Urinary bladder (tissue), 4 donors: ENCODE data around the gene RGS17. TPM values are rescaled to one million over a fixed set of nuclear protein-coding genes. Genes with fewer than 3 reads are reported as not detected.

Source experiments
- DNase-seq: peaks from one replicate; pipeline ENCODE4 v3.0.0-alpha.2; 2015; ENCODE audit errors: extremely low spot score
- H3K27ac ChIP-seq: one replicate; pipeline ENCODE4 v1.5.1; 2013; ENCODE audit warnings: low read depth, mild to moderate bottlenecking, moderate library complexity
- H3K36me3 ChIP-seq: one replicate; pipeline ENCODE4 v1.6.1; 2013; ENCODE audit warnings: mild to moderate bottlenecking, moderate library complexity; ENCODE audit not compliant: insufficient read depth
- H3K4me1 ChIP-seq: one replicate; pipeline ENCODE4 v1.6.1; 2013; ENCODE audit warnings: mild to moderate bottlenecking, moderate library complexity; ENCODE audit not compliant: insufficient read depth
- H3K4me3 ChIP-seq: one replicate; pipeline ENCODE4 v1.5.1; 2013; ENCODE audit warnings: low read depth, low read length
- WGBS: extraction: QIAGEN DNeasy Blood & Tissue Kit; methylation state at CpG from one replicate; pipeline ENCODE4 v1.1.7; 2013; 5-methylcytosine and 5-hydroxymethylcytosine counted together
- polyA plus RNA-seq: library from polyadenylated mRNA; stranded (reverse); fragments of 200-250 nt; gene quantifications from one replicate; pipeline ENCODE4 v1.2.3, GENCODE V29; 2013
- total RNA-seq: library from RNA; depleted of rRNA; stranded (reverse); fragments of >200 nt; gene quantifications from one replicate; pipeline ENCODE4 v1.2.3, GENCODE V29; 2014
- donor health status: healthy with polysubstance abuse.
- donor health status: healthy.

RGS17 gene
- total and polyA plus RNA-seq, 2 donors, result 0.68 to 6.6 TPM

GRCh38 chr6:153086225-153086990 is 44.7 kb downstream of the RGS17 start:
- DNase-seq, result no peak
- Histone ChIP-seq H3K4me3 (no peak overlapping the region), H3K4me1 (no peaks in the 10 kb centered on the region), H3K27ac (no peak overlapping the region), H3K36me3 (no peaks in the 10 kb centered on the region)
- 85% methylated on average over 5 of the region's 5 CpGs for WGBS

GRCh38 chr6:153085239-153085638 is 45.8 kb downstream of the RGS17 start:
- H3K36me3 ChIP-seq, result no peaks in the 10 kb centered on the region
- no peak overlapping the region for H3K27ac ChIP-seq
- H3K4me3 ChIP-seq, result no peak overlapping the region
- H3K4me1 ChIP-seq, result no peaks in the 10 kb centered on the region
- DNase-seq, result no peak
- WGBS, result 36% methylated on average over 5 of the region's 5 CpGs

DNA sequence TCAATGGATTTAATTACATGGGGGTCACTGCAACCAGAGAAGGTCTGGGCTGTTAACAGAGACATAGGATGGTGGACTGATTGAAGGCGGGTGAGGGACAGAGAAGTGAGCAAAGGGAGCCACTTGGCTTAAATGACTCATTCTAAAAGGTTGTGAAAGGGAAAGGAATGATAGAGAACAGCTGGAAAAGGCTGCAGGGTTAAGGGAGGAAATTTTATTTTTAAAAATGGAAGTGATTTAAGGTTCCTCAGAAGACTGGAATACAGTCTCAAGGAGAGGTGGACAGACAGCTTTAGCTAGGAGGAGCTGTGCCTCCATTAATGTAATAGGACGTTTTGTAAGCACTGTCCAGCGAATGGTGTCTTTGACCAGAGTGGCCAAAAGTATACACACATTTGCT is 46.7 kb downstream of the RGS17 start:
- WGBS, result 76% methylated on average over 3 of the region's 3 CpGs
- Histone ChIP-seq H3K36me3 (no peaks in the 10 kb centered on the region), H3K27ac (no peak overlapping the region), H3K4me1 (no peaks in the 10 kb centered on the region), H3K4me3 (no peak overlapping the region)
- DNase-seq, result no peak

DNA sequence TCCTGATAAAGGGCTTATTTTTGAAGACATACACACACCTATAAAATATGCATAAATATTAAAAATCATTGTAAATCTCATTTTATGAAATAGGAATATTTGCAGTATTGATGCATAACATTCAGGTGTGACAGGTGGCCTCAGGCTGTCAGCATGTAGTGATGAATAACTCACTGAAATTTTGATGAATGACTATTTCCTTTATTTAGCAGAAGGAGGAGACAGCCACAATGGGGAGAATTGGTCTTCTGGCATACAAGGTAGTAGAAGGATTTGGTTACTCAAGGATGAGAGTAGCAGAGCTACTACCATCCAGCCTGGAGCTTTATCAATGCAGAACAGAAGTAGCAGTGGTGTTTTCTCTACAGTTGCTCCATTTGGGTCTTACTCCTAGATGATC is 47.2 kb downstream of the RGS17 start:
- no peaks in the 10 kb centered on the region for H3K4me1 ChIP-seq
- no peak for DNase-seq
- no peak overlapping the region for H3K4me3 ChIP-seq
- no peak overlapping the region for H3K27ac ChIP-seq
- no peaks in the 10 kb centered on the region for H3K36me3 ChIP-seq

DNA sequence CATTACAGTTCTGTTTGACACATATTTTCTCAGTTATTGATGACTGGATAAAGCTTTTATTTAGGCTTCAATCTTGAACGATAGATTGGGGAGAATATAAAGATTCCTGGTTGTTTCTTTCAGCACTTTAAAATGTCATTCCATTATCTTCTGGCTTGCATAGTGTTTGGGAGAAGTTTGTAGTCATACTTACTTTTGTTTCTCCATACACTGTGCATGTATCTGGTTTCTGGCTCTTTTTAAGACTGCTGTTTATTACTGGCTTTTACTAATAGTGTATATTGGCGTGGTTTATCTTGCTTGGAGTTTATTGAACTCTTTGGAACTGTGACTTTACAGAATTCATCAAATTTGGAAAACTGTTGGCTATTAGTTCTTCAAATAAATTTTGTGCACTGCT is 49.2 kb downstream of the RGS17 start:
- Histone ChIP-seq H3K27ac (no peak overlapping the region), H3K4me1 (no peaks in the 10 kb centered on the region), H3K36me3 (no peaks in the 10 kb centered on the region), H3K4me3 (no peak overlapping the region)
- DNase-seq, result no peak
- 86% methylated on average over 2 of the region's 2 CpGs for WGBS

DNA sequence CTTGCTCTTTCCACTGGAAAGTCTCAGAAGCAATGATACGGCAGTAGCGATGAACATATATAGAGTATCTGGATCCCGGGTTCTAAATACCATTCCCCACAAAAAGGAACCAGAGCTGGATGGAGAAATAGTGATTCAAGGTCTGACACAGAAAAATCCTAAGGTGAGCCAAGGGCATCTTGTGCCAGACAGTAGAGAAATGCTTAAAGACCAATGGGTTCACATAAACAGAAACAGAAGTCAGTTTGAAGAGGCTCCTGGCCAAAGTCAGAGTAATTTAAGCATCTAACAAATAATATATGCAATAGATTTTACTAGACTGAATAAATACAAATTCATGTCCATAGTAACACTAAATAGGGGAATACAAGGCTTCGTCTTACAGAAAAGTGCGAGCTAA is 54.7 kb downstream of the RGS17 start:
- DNase-seq, result no peak
- 85% methylated on average over 5 of the region's 5 CpGs for WGBS
- Histone ChIP-seq H3K4me1 (no peaks in the 10 kb centered on the region), H3K4me3 (no peak overlapping the region), H3K36me3 (no peaks in the 10 kb centered on the region), H3K27ac (no peak overlapping the region)

GRCh38 chr6:153074761-153075160 is 56.3 kb downstream of the RGS17 start:
- Histone ChIP-seq H3K4me1 (no peaks in the 10 kb centered on the region), H3K4me3 (no peak overlapping the region), H3K27ac (no peak overlapping the region), H3K36me3 (no peaks in the 10 kb centered on the region)
- WGBS, result 32% methylated on average over 3 of the region's 3 CpGs
- no peak for DNase-seq

DNA sequence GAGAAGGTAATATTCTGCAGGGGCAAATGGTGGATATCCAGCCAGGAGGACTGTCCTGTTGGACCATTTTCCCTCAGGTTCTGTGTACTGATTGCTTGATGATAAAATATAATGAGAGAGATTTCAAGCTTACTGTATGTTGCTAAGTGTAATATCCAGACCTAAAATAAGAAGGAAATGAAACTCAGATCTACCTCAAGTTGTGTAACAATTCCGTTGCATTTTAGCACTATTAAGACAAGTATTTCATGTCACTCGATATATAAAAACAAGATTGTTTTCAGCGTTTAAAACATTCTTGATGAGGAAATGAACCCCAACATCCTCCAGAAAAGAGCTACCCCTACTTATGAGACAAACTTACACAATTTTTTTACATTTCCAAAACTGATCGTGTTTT is 57.2 kb downstream of the RGS17 start:
- no peak for DNase-seq
- H3K36me3 ChIP-seq, result no peaks in the 10 kb centered on the region
- H3K4me3 ChIP-seq, result no peak overlapping the region
- H3K27ac ChIP-seq, result no peak overlapping the region
- H3K4me1 ChIP-seq, result no peaks in the 10 kb centered on the region
- WGBS, result 65% methylated on average over 4 of the region's 4 CpGs

DNA sequence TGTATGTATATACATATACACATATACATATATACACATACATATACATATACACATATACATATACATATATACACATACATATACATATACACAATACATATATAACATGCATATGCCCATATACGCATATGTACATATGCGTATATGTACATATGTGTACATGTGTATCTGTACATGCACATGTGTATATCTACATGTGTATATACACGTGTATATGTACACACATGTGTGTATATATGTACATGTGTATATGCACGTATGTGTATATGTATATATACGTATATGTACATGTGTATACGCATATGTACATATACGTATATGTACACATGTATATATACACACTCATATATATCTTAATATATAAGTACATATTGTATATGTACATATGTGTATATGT is 60.3 kb downstream of the RGS17 start:
- Histone ChIP-seq H3K27ac (no peak overlapping the region), H3K4me1 (no peaks in the 10 kb centered on the region), H3K36me3 (no peaks in the 10 kb centered on the region), H3K4me3 (no peak overlapping the region)
- no peak for DNase-seq
- WGBS, result 90% methylated on average over 7 of the region's 7 CpGs

DNA sequence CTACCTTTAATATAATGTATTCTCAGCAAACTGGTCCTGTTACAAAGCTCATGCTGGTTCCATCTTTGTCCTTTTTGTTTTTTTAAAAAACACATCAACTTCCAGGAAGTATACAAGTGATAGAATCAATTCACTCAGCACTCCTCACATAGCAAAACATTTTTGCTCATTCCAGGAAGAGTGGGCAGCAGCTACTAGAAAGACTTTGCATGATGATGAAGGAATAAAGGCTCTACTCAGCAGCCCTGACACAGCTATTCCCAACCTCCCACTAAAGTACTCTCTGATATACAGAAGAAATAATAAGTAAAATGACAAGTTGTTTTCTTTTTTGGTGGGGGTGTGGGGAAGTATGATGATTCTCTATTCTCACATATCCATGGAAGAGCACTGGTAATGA is 61.2 kb downstream of the RGS17 start:
- Histone ChIP-seq H3K36me3 (no peaks in the 10 kb centered on the region), H3K27ac (no peak overlapping the region), H3K4me1 (no peaks in the 10 kb centered on the region), H3K4me3 (no peak overlapping the region)
- no peak for DNase-seq

DNA sequence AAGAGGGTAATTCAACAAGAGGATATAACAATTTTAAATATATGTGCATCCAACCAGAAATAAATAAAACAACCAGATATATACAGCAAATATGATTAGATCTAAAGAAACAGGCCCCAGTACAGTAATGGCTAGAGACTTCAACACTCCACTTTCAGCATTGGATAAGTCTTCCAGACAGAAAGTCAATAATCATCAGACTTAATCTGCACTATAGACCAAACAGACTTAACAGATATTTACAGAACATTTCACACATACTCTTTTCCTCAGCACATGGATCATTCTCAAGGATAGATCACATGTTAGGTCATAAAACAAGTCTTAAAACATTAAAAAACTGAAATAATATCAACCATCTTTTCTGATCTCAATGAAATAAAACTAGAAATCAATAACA is 65.9 kb downstream of the RGS17 start:
- no peak overlapping the region for H3K4me3 ChIP-seq
- H3K27ac ChIP-seq, result no peak overlapping the region
- DNase-seq, result no peak
- no peaks in the 10 kb centered on the region for H3K36me3 ChIP-seq
- H3K4me1 ChIP-seq, result no peaks in the 10 kb centered on the region

- Histone ChIP-seq H3K4me3 (no peak overlapping the region), H3K4me1 (no peaks in the 10 kb centered on the region), H3K36me3 (no peaks in the 10 kb centered on the region), H3K27ac (no peak overlapping the region)
- DNase-seq, result no peak
Measured at GRCh38 chr6:153063936-153064335, 67.1 kb downstream of the RGS17 start.

- H3K4me3 ChIP-seq, result no peak overlapping the region
- DNase-seq, result no peak
- H3K4me1 ChIP-seq, result no peaks in the 10 kb centered on the region
- no peaks in the 10 kb centered on the region for H3K36me3 ChIP-seq
- no peak overlapping the region for H3K27ac ChIP-seq
- WGBS, result 92% methylated on average over 2 of the region's 2 CpGs
Measured at GRCh38 chr6:153062516-153062915, 68.6 kb downstream of the RGS17 start.

DNA sequence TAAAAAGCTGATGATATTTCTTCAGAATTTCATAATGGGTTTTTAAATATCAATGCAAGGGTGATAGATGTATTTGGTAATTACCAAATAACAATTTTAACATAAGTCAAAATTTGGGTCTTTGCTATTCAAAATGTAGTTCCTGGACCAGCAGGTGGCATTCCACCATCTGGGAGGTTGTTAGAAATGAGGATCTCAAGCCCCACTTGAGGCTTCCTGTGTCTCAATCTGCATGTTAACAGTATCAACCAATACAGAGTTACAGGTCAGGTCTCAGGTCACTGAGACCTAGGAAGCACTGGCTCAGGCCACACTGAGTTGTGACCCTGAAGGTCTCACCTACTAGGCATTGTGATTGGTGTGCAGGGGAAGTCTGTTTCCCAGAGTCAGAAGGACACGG is 71.3 kb downstream of the RGS17 start:
- no peaks in the 10 kb centered on the region for H3K4me1 ChIP-seq
- DNase-seq, result no peak
- no peak overlapping the region for H3K27ac ChIP-seq
- no peaks in the 10 kb centered on the region for H3K36me3 ChIP-seq
- H3K4me3 ChIP-seq, result no peak overlapping the region
- 88% methylated on average over 1 of the region's 1 CpG for WGBS

GRCh38 chr6:153059311-153059710 is 71.8 kb downstream of the RGS17 start:
- Histone ChIP-seq H3K4me1 (no peaks in the 10 kb centered on the region), H3K36me3 (no peaks in the 10 kb centered on the region), H3K4me3 (no peak overlapping the region), H3K27ac (no peak overlapping the region)
- DNase-seq, result no peak
